Transverse colon (tissue), 4 donors: ENCODE data around the gene KDM5C. TPM values are rescaled to one million over a fixed set of nuclear protein-coding genes. Genes with fewer than 3 reads are reported as not detected.

Experiments
- DNase-seq: peaks from one replicate; pipeline ENCODE4 v3.0.0-alpha.2; 2019
- H3K27ac ChIP-seq, 4 donors: fragments of 200-600 bp; sonication (generic); 2 replicates each; pipeline ENCODE4 v1.5.1; 2016 to 2018; ENCODE audit warnings: inconsistent platforms in 4 of 4
- H3K27me3 ChIP-seq: fragments of 200-600 bp; sonication (generic); 2 replicates; pipeline ENCODE4 v1.5.1; 2017; ENCODE audit warnings: inconsistent platforms
- H3K36me3 ChIP-seq, 4 donors: fragments of 200-600 bp; sonication (generic); 2 replicates each; pipeline ENCODE4 v1.5.1; 2017 to 2019; ENCODE audit warnings: inconsistent platforms in 4 of 4
- H3K4me1 ChIP-seq, 4 donors: fragments of 200-600 bp; sonication (generic); 2 replicates each; pipeline ENCODE4 v1.5.1; 2017 to 2020; ENCODE audit warnings: inconsistent platforms in 4 of 4
- H3K4me3 ChIP-seq, 4 donors: fragments of 200-600 bp; sonication (generic); 1 replicate in 1 of 4; 2 replicates in 3 of 4; pipeline versions ENCODE4 v1.5.1 to v1.6.1; 2017 to 2019; ENCODE audit warnings: inconsistent platforms in 4 of 4
- H3K9me3 ChIP-seq, 2 donors: fragments of 200-600 bp; sonication (generic); 2 replicates each; pipeline ENCODE4 v1.5.1; 2017 to 2019; ENCODE audit warnings: inconsistent platforms in 2 of 2
- EP300 ChIP-seq: sonication (generic); formaldehyde crosslinking; IDR thresholded peaks from one replicate; pipeline ENCODE4 v1.6.1; 2017; ENCODE audit warnings: antibody characterized with exemption, low read depth
- POLR2A ChIP-seq: fragments of 450-650 bp; IDR thresholded peaks from one replicate; pipeline ENCODE4 v1.6.1; 2016; ENCODE audit warnings: antibody characterized with exemption, mild to moderate bottlenecking, moderate library complexity
- POLR2AphosphoS5 ChIP-seq, 3 donors: sonication (generic); formaldehyde crosslinking; IDR thresholded peaks; one replicate each; pipeline ENCODE4 v1.6.1; 2016; ENCODE audit warnings: antibody characterized with exemption in 3 of 3
- WGBS, 2 donors: methylation state at CpG; one replicate each; pipeline ENCODE4 v1.1.5; 2018; ENCODE audit warnings: low coverage in 1 of 2; 5-methylcytosine and 5-hydroxymethylcytosine counted together
- in situ Hi-C, 4 donors: fragments of 200-750 bp; cut with MboI; loops; one replicate each; pipeline versions ENCODE4 v1.15.0 to v1.15.1; 2017; ENCODE audit warnings: low sequenced_read_pairs in 3 of 4, low pct_ligation_motif_present in 1 of 4, low pct_unique_long_range_greater_than_20kb in 1 of 4
- intact Hi-C: fragments of 100-400 bp; cut with DNase I; formaldehyde crosslinking; loops from one replicate; pipeline ENCODE4 v1.15.1; 2023; ENCODE audit warnings: low total_unique reads
- total RNA-seq, 4 donors: library from RNA; depleted of rRNA; stranded (reverse); fragments of >200 nt; gene quantifications; one replicate each; pipeline ENCODE4 v1.1.0, GENCODE V29; 2016
- TF ChIP-seq, protein P1 (sequence below), 5 experiments: fragments of 200-600 bp in 3 of 5; fragments of 450-650 bp in 2 of 5; sonication (generic) in 3 of 5; IDR thresholded peaks; 1 replicate in 2 of 5; 2 replicates in 3 of 5; pipeline ENCODE4 v1.5.1; 2016 to 2017; ENCODE audit warnings: antibody characterized with exemption in 5 of 5, inconsistent platforms in 3 of 5, mild to moderate bottlenecking in 2 of 5, moderate library complexity in 1 of 5

KDM5C gene
- total RNA-seq, 4 donors from 2014 or later = 68.4 to 387 (median 124) TPM

DNA sequence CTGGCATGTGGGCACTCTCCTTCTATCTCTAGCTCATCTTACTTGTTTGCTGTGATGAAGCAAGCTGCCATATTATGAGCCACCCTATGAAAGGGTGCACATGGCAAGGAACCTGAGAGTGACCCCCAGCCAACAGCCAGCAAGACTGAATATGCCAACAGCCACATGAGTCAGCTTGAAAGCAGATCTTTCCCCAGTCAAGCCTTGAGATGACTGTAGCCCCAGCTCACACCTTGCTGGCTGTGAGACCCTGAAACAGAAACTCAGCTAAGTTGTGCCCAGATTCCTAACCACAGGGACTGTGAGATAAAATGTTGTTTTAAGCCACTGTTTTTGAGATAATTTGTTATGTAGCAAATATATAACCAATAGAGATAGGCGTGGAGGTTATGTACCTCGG lies 36.2 kb downstream of the KDM5C start:
- WGBS, 2 donors = 82% methylated on average over 2 of the region's 2 CpGs; no CpG with 5 or more reads in 1 of the 2 donors
- in situ Hi-C loops (no loop called here), intact Hi-C loops (no loop called here)
- no peak for DNase-seq
- TF ChIP-seq, protein P1, sequence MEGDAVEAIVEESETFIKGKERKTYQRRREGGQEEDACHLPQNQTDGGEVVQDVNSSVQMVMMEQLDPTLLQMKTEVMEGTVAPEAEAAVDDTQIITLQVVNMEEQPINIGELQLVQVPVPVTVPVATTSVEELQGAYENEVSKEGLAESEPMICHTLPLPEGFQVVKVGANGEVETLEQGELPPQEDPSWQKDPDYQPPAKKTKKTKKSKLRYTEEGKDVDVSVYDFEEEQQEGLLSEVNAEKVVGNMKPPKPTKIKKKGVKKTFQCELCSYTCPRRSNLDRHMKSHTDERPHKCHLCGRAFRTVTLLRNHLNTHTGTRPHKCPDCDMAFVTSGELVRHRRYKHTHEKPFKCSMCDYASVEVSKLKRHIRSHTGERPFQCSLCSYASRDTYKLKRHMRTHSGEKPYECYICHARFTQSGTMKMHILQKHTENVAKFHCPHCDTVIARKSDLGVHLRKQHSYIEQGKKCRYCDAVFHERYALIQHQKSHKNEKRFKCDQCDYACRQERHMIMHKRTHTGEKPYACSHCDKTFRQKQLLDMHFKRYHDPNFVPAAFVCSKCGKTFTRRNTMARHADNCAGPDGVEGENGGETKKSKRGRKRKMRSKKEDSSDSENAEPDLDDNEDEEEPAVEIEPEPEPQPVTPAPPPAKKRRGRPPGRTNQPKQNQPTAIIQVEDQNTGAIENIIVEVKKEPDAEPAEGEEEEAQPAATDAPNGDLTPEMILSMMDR (IDR thresholded peaks at IDR 0.05) = no peak
- no peak for TF ChIP-seq EP300
- TF ChIP-seq POLR2A = no peak
- TF ChIP-seq POLR2AphosphoS5 (IDR thresholded peaks at IDR 0.05) = no peak
- Histone ChIP-seq H3K27ac (no peak overlapping the region), H3K36me3 (no peaks in the 10 kb centered on the region), H3K4me1 (no peaks in the 10 kb centered on the region), H3K27me3 (no peaks in the 10 kb centered on the region), H3K9me3 (no peaks in the 10 kb centered on the region), H3K4me3 (no peak overlapping the region)

DNA sequence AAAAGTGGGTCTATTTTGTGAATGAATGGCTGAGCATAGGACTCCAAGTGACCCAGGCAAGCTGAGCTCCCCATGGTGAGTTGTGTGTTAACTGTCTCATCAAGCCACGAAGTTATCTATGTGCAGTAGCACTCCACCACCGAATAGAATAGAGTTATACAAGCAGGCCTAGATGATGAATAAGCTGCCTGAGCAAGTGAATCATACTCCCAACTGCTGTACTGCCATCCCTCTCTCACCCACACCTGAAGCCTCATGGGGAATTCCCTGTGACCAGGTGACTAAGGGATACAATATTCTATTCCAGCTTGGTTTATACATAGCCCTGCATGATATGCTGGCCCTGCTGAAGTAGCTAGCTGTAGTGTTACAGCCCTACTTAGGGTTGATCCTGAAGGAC lies 38.7 kb downstream of the KDM5C start:
- Histone ChIP-seq H3K27ac (no peak overlapping the region), H3K27me3 (no peaks in the 10 kb centered on the region), H3K9me3 (no peaks in the 10 kb centered on the region), H3K4me3 (no peak overlapping the region), H3K4me1 (no peaks in the 10 kb centered on the region), H3K36me3 (no peaks in the 10 kb centered on the region)
- intact Hi-C loops (no loop called here), in situ Hi-C loops (no loop called here)
- TF ChIP-seq EP300 (no peak), POLR2AphosphoS5 (IDR thresholded peaks at IDR 0.05) (no peak), POLR2A (no peak)
- TF ChIP-seq, protein P1 (IDR thresholded peaks at IDR 0.05) = no peak
- WGBS, 2 donors = 82 to 83% methylated on average over 1 to 2 of the region's 2 CpGs
- no peak for DNase-seq

DNA sequence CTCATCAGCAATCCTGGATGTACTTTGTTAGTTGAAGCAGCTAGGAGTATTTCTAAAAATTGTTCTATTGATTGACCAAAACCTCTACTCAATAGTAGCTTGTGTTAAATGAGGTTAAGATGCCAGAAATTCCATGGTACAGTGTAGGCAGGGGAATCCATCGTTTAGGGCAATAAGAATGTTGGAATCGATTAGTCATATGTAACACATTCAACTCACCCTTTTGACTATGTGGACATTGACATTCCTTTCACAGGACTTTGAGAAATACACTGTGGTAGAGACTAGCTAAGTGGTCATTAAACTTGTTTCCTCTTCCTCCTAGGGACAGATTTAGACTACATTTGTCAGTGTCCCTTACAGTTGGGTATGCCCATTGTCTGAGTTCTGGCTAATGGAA lies 40.2 kb downstream of the KDM5C start:
- Histone ChIP-seq H3K27ac (no peak overlapping the region), H3K9me3 (no peaks in the 10 kb centered on the region), H3K27me3 (no peaks in the 10 kb centered on the region), H3K36me3 (no peaks in the 10 kb centered on the region), H3K4me3 (no peak overlapping the region), H3K4me1 (no peaks in the 10 kb centered on the region)
- intact Hi-C loops = no loop called here
- 82 to 90% methylated on average over 2 of the region's 2 CpGs for WGBS, 2 donors
- DNase-seq = no peak
- in situ Hi-C loops = no loop called here
- TF ChIP-seq POLR2A = no peak
- no peak for TF ChIP-seq POLR2AphosphoS5 (IDR thresholded peaks at IDR 0.05)
- TF ChIP-seq EP300 = no peak
- TF ChIP-seq, protein P1 (IDR thresholded peaks at IDR 0.05) = no peak

DNA sequence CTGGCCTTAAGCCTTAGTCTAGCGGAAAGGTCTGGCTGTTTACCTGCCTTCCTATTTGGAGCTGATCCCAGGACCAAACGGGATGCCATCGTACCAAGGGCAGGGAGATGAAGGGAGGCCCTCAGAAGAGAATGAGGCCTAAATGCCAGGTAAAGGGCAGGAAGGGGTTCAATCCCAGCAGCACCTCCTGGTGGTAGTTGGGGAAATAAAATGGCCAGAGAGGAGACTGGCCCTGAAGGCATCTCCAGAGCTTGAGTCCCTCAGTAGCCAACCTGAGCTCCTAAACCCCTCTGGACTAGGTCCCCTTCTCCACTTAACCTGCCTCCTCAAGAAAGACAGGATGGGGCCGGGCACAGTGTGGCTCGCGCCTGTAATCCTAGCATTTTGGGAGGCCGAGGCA lies 53.7 kb downstream of the KDM5C start:
- Histone ChIP-seq H3K9me3 (no peaks in the 10 kb centered on the region), H3K4me3 (no peak overlapping the region), H3K4me1 (no peaks in the 10 kb centered on the region), H3K27me3 (no peaks in the 10 kb centered on the region), H3K36me3 (no peaks in the 10 kb centered on the region), H3K27ac (no peak overlapping the region)
- intact Hi-C loops = no loop called here
- no peak for DNase-seq
- 96% methylated on average over 7 of the region's 7 CpGs; no CpG with 5 or more reads in 1 of the 2 donors for WGBS, 2 donors
- in situ Hi-C loops = no loop called here
- TF ChIP-seq EP300 (no peak), POLR2A (no peak), POLR2AphosphoS5 (IDR thresholded peaks at IDR 0.05) (no peak)
- TF ChIP-seq, protein P1 (IDR thresholded peaks at IDR 0.05) = no peak
